Endometrial microvascular endothelial cells (primary cell): ENCODE data around the gene TMEM175. TPM values are rescaled to one million over a fixed set of nuclear protein-coding genes. Genes with fewer than 3 reads are reported as not detected.

Experiments
- in situ Hi-C: cut with HindIII; loops from 2 replicates; pipeline ENCODE4 v1.10.0; 2017; ENCODE audit warnings: low sequenced_read_pairs, low pct_unique_long_range_greater_than_20kb; ENCODE audit errors: inconsistent ontology term
- total RNA-seq: library from RNA; depleted of rRNA; stranded (reverse); fragments of >200 nt; gene quantifications from one replicate; pipeline ENCODE4 v1.2.3, GENCODE V29; 2015; ENCODE audit errors: inconsistent ontology term

TMEM175 gene
- total RNA-seq, 1 donor from 2014 or later: 16.3 TPM

GRCh38 chr4:954211-955020 lies 22.2 kb downstream of the TMEM175 start:
- in situ Hi-C loops: no loop called here

GRCh38 chr4:955161-955921 lies 23.1 kb downstream of the TMEM175 start:
- in situ Hi-C loops: no loop called here

- in situ Hi-C loops: no loop called here
Observed at GRCh38 chr4:955931-956381, 23.7 kb downstream of the TMEM175 start.

- in situ Hi-C loops: no loop called here
Observed at GRCh38 chr4:956531-957230, 24.4 kb downstream of the TMEM175 start.

- in situ Hi-C loops: no loop called here
Observed at GRCh38 chr4:957231-957580, 24.9 kb downstream of the TMEM175 start.

- in situ Hi-C loops: no loop called here
Observed at GRCh38 chr4:957581-958313, 25.5 kb downstream of the TMEM175 start.

GRCh38 chr4:958314-958665 lies 26.0 kb downstream of the TMEM175 start:
- in situ Hi-C loops: no loop called here

GRCh38 chr4:958696-959337 lies 26.6 kb downstream of the TMEM175 start:
- in situ Hi-C loops: no loop called here

- in situ Hi-C loops: no loop called here
Observed at GRCh38 chr4:959338-960139, 27.3 kb downstream of the TMEM175 start.

GRCh38 chr4:960140-960635 lies 27.9 kb downstream of the TMEM175 start:
- in situ Hi-C loops: no loop called here

- in situ Hi-C loops: no loop called here
Observed at GRCh38 chr4:960636-961350, 28.5 kb downstream of the TMEM175 start.

- in situ Hi-C loops: no loop called here
Observed at GRCh38 chr4:961351-962230, 29.3 kb downstream of the TMEM175 start.

- in situ Hi-C loops: no loop called here
Observed at GRCh38 chr4:962231-963208, 30.3 kb downstream of the TMEM175 start.

- in situ Hi-C loops: no loop called here
Observed at GRCh38 chr4:963276-964225, 31.3 kb downstream of the TMEM175 start.
